GM19025 (cell line): ENCODE data around the gene NCOA1.
"Not testable (repeated sequence)": the region's sequence is repeated elsewhere in the genome, so short reads cannot be mapped to it uniquely, and the experiment has no call there.

Experiments used
- ATAC-seq: cut with Tn5 transposase; IDR thresholded peaks from one replicate; pipeline ENCODE4 v1.9.1; 2021; ENCODE audit warnings: mild to moderate bottlenecking, low read depth, moderate library complexity; ENCODE audit not compliant: unreplicated experiment

NCOA1 gene

DNA sequence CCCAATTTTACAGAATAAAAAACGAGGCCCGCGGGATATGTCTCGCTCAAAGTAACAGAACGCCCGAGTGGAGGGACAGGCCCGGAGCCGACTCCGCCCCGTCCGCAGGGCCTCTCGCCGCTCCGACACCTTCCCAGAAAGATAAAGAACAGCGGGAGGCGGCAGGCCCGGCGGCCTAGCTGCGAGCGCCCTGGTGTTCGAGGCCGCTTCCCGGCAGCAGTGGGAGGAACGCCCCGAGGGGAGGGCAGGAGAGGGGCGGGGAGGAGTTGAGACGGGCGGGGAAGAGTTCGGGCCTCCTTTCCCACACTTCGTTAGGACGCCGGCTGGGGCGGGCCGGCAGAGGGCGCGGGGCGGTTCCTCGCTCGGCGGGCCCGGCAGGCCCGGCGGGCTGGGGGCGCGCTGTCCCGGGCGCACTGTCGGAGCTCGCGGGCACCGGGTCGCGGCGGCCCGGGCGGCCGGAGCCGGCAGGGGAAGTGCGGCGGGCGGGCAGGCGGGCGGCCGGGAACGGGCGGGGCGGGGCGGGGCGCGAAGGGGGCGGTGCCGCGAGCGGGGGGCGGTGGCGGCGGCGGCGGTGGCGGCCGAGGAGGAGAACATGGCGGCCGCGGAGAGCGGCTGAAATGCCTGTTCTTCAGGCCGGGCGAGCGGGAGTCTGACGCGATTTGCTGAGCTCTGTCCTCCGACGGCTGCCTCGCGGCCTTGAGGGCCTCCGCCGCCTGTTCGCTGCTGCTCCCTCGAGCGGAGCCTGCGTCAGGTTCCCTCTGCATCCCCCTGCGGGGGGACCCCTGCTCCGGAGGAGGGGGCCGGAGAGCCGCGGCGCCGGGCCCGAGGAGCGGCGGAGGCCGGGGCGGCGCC lies at the start of gene NCOA1:
NCOA1 (plus strand) TSS at position 565 of the 852 bp plus-strand sequence. CDS start 167,424 bp downstream, outside the sequence.
- peak; percentile 67 for ATAC-seq

DNA sequence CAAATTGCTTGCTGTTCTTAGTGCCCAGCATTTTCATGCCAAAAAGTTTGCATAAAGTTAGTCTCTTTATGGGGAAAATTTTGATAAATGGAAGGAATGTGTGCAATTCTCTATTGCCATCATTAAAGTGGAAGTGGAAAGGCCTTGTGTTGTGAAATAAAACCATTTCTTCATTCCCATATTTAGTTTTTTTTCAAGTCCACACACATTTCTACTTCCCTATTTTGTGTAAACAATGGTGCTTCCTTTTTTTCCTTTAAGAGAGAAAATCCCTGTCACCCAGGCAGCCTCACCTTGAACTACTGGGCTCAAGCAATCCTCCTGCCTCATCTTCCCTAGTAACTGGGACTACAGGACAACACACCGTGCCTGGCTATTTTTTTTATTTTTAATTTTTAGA lies 42.3 kb upstream of the NCOA1 start:
- ATAC-seq, result no peak

DNA sequence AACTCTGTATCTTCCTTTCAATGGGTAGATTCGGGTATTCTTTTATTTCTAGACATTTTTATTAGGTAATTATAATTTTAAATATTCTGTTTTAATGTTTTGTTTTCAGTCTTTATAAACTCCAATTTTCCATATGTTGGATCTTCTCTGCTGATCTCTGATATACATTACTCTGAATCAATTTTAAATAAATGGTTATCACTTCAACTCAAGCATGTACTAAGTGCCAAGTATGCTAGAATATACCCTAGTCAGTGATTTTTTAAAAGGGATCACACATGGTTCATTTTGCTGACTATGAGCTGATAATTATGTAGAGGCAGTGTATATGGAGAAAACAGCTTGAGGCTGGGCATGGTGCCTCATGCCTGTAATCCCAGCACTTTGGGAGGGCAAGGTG lies 41.7 kb upstream of the NCOA1 start:
- ATAC-seq, result no peak

DNA sequence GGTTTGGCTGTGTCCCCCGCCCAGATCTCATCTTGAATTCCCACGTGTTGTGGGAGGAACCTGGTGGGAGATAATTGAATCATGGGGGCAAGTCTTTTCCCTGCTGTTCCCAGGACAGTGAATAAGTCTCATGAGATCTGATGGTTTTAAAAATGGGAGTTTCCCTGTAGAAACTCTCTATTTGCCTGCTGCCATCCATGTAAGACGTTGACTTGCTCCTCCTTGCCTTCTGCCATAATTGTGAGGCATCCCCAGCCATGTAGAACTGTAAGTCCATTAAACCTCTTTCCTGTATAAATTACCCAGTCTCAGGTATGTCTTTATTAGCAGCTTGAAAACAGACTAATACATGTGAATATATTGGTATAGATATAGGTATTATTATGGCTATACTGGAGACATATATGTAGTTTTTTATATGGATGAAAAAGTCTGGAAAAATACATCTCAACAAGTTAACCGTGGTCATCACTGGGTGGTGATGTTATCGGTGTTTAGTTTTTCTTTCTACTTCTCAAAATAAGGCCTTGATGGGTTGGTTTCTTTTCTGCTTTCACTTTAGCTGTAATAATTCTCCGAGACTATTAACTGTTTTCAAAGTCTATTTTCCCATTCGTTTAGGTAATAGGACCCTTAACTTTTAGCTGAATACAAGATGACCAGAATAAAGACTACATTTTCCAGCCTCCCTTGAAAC lies 39.1 kb upstream of the NCOA1 start:
- no peak for ATAC-seq

DNA sequence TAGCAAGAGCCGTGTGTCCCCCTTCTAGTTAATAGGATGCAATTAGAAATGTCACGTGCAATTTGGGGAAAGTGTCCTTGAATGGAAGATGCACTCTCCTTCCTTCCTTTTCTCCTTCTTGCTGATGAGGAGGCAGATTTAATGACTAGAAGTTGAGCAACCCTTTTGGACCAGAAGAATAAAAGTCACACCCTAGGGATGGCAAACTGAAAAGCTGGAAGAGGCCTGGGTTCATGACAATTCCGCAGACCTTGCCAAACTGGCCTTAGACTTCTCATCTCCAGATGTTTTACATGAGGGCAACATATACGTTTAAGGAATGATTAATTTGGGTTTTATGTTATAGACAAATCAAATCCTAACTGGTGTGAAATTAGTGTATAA lies 38.6 kb upstream of the NCOA1 start:
- no peak for ATAC-seq

DNA sequence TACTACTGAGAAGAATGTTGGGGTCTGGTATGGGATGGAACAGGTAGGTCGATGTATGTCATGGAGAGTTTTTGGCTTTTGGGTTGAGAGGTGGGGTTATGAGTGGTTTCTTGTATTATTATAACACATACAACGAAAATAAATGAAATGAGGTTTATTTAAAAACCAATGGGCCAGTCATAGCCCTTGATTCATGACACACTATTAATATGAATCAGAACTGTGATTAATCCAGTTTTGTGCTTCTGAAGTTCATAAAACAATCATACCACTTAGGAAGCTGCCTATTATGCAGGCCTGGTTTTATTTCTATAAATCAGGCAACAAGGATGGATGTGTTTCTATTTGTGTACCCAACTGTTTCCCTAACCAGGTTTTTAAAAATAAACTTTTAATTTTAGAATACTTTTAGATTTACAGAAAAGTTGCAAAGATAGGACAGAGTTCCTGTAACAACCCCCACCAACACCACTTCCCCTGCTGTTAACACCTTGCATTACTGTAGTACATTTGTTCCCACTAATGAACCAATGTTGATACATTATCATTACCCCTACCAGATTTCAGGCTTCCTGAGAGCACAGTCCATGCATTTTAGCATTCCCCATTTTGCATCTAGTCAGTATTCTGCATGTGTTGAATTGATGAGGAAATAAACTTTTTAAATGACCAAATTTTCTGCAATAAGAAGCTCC lies 37.5 kb upstream of the NCOA1 start:
- no peak for ATAC-seq

DNA sequence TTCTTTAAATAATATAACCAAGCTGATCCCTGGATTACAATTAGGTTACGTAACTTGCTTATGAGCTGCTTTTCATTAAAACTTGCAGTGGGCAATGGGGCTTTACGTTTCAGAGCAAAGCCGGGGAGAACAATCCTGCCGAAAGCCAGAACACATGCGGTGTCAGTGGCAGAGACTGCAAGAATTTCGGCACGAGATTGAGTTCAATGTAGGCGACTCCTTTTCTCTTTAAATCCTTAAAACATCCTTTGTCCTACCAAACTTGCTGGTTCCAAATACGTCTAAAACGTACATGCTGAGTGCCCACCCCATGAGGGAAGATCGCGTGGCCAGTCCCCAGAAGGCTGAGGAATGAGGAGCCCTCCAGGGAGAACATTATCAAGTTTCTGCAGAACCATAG lies 36.8 kb upstream of the NCOA1 start:
- no peak for ATAC-seq

DNA sequence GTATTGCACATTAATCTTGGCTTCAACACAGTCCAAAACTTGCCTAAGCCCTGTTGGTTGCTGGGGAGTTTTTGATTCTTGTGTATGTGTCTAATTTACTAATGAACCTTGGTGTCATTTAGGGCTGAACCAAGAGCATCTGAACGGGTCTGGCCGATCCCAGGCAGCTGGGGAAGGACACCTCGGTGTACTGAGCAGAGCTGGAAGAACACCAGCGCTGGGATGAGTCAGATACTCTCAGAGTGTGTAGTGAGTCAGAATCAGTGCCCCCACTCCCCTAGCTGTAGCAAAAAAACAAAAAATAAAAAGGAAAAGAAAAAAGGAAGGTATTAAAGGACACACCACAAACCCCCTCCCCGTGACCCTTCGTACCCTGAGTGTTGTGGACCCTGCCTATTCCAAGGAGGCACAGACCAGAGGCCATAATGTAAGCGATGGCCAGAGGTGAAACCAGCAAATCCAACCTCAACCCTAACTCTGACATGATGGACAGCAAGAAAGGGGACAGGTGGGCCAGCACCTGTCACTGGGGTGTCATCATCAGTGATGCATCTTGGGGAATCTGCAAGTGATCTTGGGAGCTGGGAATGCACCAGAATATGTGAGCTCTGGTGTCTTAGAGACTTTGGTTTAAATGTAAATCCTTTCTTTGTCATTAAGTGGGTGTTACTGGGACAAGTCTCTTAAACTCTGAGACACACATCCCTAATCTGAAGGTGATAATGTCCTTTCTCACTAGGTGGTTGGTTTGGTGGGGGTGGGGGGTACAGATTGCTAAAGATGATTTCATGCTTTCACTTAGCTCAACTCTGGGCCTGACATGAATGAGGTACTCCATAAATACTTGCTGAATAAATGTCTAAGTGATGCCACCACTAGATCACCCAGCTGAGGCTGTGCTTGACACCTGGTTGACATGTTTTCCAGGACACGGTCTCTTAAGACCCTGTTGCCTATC lies 34.2 kb upstream of the NCOA1 start:
- no peak for ATAC-seq

DNA sequence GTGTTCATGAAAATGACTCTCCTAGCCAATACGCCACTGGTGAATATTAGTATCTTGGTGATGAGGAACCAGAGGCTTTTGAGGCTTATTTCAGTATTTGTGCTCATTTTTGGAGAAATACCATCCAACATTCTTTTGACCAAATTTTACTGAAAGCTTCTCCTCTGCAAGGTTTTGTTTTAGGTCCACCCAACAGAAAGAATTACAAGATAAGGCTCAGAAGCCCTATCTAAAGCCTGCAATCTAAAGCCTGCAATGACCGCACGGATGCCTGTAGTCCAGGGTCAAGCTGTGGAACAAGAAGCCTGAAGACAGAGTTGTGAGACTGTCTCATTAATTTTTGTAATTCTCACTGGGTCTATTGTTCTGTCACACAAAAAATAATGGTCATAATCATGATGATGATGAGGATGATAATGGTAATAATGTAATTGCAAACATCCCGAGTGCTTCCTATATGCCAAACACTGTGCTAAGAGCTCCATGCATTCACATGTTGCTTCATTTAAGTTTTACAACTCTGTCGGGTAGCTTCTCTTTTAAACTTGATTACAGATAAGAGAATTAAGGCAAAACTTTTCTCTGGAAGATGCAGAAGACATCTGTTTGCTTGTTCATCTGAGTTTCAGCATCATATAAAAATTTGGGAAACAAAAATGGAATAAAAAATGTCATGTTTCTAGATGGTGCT lies 33.2 kb upstream of the NCOA1 start:
- ATAC-seq, result no peak

DNA sequence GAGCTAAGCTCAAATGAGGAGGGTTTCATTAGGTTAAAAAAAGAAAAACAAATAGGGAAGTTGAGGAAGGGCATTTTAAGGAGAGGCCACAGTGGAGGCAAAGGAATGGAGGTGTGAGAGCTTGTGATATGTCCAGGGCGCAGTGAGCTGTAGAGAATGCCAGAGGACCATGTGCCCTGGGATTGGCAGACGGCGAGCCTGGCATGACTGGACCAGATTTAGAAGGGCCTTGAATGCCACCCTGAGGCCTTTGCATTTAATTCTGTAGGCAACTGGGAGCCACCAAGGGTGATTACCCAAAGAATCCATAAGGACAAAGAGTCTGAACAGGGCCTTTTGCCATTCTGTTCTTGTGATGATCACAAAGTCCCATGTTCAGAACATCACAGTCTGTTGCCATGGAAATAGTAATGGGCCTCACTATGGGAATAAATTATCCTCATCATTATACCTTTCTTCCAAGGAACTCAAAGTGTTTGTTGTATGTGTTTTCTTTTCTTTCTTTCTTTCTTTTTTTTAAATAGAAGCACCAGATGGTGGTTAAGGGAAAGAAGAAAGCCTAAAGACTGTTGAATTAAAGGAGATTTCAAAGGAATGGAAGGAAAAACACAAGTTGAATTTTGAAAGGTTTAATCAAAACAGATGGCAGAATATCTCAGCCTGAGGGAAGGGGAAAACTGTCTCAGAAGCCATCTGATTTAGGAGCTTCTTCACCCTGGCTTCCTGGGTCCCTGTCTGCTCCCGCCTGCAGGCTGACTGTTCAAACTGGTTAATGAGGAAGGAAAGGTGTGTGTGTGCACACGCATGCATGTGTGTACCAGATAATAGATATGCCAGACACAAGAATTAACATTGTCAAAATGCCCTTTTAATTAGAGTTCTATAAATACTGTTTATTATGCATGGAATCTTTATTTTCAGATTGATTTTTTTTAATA lies 31.6 kb upstream of the NCOA1 start:
- ATAC-seq, result no peak

DNA sequence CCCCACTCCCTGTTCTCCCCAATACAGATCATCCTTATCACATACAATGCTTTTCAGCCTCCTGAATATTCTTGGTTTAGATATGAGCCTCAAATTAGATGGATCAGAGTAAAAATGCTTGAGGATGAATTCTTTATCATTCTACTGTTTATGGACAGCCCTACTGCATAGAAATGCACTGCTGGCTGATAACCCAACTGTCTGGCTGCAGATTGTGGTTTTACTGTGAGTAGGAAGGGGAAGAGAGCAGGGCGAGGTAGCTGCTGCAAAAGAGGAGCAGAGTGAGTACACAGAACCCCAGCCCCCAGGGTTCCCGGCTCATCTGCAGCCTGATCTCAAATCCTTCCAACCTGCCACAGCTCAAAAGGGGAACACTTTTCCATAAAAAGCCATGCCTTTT lies 29.4 kb upstream of the NCOA1 start:
- ATAC-seq, result no peak

DNA sequence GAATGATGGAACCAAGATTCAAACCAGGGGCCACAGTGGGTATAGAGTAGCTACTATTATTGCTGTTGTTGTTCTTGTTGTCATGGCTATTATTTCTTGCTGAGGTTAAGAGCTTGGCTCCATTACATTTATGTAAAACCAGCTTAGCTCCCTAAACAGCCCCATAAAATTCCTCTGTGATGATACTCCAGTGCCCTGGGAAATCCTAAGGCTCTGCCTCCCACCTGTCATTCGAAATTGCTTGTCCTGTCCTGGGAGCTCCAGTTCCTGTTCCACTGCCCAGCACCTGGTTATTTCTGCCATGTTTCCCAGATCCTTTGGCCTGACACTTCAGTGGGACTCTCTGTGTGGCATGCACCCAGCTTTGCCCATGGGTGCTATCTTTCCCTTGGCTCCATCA lies 27.8 kb upstream of the NCOA1 start:
- no peak for ATAC-seq

DNA sequence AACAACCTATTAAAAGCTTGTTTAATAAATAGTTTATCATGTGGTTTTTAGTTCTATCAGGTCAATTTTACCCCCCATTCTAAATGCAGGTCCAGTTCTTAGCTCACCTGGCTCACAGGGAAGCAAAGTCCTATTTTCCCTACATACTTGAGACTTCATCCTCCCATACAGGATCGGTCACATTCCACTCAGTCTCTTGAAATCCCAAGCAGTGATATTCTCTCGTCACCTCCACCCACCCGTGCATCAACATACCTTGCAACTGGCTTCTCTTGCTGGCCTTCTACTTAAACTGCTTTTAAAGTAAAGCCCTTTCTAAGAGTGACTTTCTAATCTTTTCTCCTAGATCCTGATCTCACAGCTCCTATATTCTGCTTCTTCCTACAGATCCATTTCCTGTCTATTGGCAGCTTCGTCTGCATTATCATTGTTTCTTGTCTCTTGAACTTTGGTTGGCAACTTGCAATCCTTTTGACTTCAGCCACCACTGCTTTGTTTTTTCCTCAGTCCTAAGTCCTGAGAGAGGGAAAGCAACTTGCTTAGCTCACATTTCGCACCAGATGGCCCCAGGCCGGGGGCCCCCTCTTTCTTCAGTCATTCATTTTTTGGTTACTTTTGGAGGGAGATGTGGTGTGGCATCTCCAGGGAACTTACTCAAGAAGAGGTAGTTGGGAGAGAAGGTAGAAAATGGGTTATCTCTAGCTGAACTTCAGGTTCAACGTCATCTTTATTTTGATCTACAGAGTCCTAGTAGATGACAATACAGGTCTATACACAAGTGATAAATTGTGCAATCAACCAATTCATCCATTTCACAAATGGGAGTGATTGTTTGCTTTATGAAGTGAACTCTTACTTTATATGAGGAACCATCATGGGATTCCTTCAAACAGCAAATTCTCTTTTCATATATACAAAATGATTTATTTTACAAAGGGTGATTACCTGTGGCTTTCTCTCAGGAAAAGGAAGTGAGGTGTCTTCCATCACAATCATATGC lies 23.9 kb upstream of the NCOA1 start:
- no peak for ATAC-seq

DNA sequence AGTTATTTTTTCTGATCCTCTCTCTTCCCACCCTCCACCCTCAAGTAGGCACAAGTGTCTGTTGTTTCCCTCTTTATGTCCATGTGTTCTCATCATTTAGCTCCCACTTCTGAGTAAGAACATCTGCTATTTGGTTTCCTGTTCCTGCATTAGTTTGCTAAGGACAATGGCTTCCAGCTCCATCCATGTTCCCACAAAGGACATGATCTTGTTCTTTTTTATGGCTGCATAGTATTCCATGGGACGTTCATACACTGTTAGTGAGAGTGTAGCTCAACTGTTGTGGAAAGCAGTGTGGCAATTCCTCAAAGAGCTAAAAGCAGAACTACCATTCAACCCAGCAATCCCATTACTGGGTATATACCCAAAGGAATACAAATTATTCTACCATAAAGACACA lies 22.6 kb upstream of the NCOA1 start:
- not testable (repeated sequence) for ATAC-seq

DNA sequence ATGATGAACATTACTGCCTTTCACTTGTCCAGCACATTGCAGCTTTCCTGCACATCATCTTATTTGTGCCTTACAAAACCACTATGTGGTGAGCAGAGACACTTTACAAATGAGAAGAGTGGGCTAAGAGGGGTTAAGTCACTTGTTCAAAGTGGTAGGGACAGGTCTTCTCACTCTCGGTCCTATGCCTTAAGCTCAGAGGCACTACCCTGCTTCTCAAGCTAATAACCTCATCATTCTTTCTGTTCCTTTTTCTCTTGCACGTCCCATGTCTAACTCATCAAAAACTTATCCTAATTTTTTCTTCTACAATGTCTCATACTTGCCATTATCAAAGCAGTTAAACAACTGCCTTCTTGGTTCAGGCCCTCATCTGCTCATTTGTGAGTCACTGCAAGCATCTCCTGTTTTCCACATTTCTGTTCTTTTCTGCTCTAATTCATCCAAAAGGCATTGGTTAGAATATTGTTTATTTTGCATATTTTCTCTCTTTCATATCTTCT lies 21.9 kb upstream of the NCOA1 start:
- no peak for ATAC-seq

DNA sequence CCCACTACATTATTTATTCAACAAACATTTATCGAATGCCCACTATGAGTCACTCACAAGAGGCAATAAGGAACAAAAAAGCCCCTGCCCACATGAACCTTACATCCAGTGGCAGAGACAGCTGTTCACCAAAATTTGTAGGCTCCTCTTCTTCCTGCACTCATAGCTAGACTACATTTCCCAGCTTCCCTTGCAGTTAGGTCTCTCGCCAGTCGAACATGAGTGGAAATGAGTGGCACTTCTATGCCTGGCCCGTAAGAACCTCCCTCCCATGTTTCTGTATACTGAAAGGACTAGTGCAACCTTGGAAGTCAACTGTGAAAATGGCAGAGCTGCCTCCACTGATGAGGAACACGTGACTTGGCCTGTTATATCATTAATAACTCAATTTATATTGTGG lies 19.4 kb upstream of the NCOA1 start:
- no peak for ATAC-seq

DNA sequence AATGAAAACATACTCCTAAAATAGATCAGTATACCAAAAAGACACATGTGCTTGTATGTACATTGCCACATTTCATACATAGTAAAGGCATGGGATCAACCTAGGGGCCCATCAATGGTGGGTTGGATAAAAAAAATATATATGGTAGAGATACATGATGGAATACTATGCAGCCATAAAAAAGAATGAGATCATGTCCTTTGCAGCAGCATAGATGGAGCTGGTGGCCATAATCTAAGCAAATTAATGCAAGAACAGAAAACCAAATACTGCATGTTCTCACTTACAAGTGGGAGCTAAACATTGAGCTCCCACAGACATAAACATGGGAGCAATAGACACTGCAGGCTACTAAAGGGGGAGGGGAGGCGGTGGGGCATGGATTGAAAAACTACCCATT lies 18.6 kb upstream of the NCOA1 start:
- no peak for ATAC-seq
